ENCODE data around the gene ITGB3.

- TF ChIP-seq CTCF (IDR thresholded peaks at IDR 0.05; ENCODE audit: insufficient read depth, low read length, poor library complexity, severe bottlenecking) = no peak
- no peak for TF ChIP-seq EZH2phosphoT487 (conservative IDR thresholded peaks at IDR 0.05; ENCODE audit: low read length)
These were observed 48.8 kb upstream of the ITGB3 start for GRCh38 chr17:47204722-47205418.

Measured in SU-DHL-6 (cell line).